Measurements from ENCODE around the gene LTF. TPM values are rescaled to one million over a fixed set of nuclear protein-coding genes. Genes with fewer than 3 reads are reported as not detected.

The LTF gene
- total and polyA plus RNA-seq, 2 of the 13 experiments (the other 11 are each of a cell fraction or from before 2014, with no cell fraction given): not detected

DNA sequence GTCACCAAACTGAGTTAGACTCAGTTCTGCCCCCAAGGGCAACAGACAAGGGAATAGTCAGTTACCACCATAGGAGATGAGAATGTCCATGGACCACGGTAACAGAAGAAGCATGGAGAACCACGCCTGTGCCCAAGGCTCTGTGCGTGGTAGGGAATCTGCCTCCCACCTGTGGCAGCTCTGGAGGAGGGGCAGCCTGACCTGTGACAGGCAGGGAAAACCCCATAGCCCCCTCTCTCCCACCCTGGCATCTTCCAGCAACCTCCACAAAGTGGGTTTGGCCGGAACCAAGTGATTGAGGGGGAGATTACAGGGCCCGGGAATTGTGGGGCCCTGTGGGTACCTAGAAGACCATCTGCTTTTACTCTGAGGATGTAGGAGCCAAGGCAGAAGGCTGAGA, 14.3 kb upstream of the LTF start (continued):
- TF ChIP-seq, protein P1, sequence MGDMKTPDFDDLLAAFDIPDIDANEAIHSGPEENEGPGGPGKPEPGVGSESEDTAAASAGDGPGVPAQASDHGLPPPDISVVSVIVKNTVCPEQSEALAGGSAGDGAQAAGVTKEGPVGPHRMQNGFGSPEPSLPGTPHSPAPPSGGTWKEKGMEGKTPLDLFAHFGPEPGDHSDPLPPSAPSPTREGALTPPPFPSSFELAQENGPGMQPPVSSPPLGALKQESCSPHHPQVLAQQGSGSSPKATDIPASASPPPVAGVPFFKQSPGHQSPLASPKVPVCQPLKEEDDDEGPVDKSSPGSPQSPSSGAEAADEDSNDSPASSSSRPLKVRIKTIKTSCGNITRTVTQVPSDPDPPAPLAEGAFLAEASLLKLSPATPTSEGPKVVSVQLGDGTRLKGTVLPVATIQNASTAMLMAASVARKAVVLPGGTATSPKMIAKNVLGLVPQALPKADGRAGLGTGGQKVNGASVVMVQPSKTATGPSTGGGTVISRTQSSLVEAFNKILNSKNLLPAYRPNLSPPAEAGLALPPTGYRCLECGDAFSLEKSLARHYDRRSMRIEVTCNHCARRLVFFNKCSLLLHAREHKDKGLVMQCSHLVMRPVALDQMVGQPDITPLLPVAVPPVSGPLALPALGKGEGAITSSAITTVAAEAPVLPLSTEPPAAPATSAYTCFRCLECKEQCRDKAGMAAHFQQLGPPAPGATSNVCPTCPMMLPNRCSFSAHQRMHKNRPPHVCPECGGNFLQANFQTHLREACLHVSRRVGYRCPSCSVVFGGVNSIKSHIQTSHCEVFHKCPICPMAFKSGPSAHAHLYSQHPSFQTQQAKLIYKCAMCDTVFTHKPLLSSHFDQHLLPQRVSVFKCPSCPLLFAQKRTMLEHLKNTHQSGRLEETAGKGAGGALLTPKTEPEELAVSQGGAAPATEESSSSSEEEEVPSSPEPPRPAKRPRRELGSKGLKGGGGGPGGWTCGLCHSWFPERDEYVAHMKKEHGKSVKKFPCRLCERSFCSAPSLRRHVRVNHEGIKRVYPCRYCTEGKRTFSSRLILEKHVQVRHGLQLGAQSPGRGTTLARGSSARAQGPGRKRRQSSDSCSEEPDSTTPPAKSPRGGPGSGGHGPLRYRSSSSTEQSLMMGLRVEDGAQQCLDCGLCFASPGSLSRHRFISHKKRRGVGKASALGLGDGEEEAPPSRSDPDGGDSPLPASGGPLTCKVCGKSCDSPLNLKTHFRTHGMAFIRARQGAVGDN (CRISPR knock-in tag; IDR thresholded peaks at IDR 0.05): no peak
- TF ChIP-seq ZNF746 (CRISPR knock-in tag; IDR thresholded peaks at IDR 0.05) (no peak), HOXA3 (CRISPR knock-in tag; IDR thresholded peaks at IDR 0.05) (no peak)
- TF ChIP-seq, protein P2, sequence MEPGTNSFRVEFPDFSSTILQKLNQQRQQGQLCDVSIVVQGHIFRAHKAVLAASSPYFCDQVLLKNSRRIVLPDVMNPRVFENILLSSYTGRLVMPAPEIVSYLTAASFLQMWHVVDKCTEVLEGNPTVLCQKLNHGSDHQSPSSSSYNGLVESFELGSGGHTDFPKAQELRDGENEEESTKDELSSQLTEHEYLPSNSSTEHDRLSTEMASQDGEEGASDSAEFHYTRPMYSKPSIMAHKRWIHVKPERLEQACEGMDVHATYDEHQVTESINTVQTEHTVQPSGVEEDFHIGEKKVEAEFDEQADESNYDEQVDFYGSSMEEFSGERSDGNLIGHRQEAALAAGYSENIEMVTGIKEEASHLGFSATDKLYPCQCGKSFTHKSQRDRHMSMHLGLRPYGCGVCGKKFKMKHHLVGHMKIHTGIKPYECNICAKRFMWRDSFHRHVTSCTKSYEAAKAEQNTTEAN (CRISPR knock-in tag; conservative IDR thresholded peaks at IDR 0.05): no peak
- TF ChIP-seq, protein P3, sequence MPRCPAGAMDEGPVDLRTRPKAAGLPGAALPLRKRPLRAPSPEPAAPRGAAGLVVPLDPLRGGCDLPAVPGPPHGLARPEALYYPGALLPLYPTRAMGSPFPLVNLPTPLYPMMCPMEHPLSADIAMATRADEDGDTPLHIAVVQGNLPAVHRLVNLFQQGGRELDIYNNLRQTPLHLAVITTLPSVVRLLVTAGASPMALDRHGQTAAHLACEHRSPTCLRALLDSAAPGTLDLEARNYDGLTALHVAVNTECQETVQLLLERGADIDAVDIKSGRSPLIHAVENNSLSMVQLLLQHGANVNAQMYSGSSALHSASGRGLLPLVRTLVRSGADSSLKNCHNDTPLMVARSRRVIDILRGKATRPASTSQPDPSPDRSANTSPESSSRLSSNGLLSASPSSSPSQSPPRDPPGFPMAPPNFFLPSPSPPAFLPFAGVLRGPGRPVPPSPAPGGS (CRISPR knock-in tag; IDR thresholded peaks at IDR 0.05): no peak

DNA sequence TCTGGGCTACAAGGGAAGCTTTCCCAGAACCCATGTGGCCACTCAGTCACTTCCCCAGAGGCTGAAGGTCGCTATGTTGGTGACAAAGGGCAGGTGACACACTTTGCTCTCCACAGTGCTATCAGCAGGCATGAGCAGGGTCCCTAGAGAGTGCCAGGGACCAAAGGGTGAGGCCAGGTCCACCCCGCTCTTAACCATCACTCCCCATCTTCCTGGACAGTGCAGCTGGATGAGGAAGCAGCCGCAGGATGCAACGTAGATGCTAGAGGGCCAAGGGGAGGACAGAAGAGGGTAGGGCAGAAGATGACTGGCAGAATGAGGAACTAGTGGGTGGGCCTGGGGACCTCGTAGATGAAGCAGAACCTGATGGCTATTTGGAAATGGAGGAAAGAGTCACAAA, 13.6 kb upstream of the LTF start:
- Histone ChIP-seq H3K9ac (ENCODE audit: insufficient read depth, low read depth, low read length) (no peak overlapping the region), H3K36me3 (replicated peaks in 1 of 2; ENCODE audit: control insufficient read depth in 1 of 2, insufficient read depth in 2 of 2, low read length in 2 of 2) (no peaks in the 10 kb centered on the region), H3K27ac (ENCODE audit: extremely low read length, insufficient read depth, low read length) (no peak overlapping the region), H3K4me1 (ENCODE audit: insufficient read depth, low read length) (no peaks in the 10 kb centered on the region), H3K9me3 (ENCODE audit: low read length) (no peaks in the 10 kb centered on the region), H2AFZ (ENCODE audit: low read length) (no peak overlapping the region), H3K4me2 (ENCODE audit: low read depth, low read length) (no peak overlapping the region), H3K4me3 (replicated peaks in 1 of 3; ENCODE audit: insufficient read depth in 1 of 3, low read depth in 2 of 3, low read length in 3 of 3) (no peak overlapping the region), H3K79me2 (ENCODE audit: insufficient read depth, low read length) (no peaks in the 10 kb centered on the region), H4K20me1 (ENCODE audit: insufficient read depth, low read length) (no peaks in the 10 kb centered on the region), H3K27me3 (ENCODE audit: control insufficient read depth in 1 of 2, insufficient read depth in 2 of 2, low read length in 2 of 2) (peaks cover 0 to 3% of the 10 kb centered on the region in 2 experiments; a peak in 1 of 5 replicates)
- intact Hi-C loops (cut with micrococcal nuclease; ENCODE audit: unreplicated experiment) (no loop called here), in situ Hi-C loops (cut with HindIII; ENCODE audit: extremely low pct_ligation_motif_present, low pct_unique_long_range_greater_than_20kb) (no loop called here)
- DNase-seq (ENCODE audit: low spot score) (no peak), ATAC-seq (no peak), FAIRE-seq (no peak)
- POLR2A ChIA-PET: no interaction called here
- CTCF ChIA-PET (ENCODE audit: low intra/inter-chr PET ratio, low total read pairs): no interaction called here
- WGBS (ENCODE audit: low lambda C conversion rate): 27% methylated on average over 5 of the region's 5 CpGs
- no TSS peak for BruUV-seq (replicated peaks)
- TF ChIP-seq, protein P4, sequence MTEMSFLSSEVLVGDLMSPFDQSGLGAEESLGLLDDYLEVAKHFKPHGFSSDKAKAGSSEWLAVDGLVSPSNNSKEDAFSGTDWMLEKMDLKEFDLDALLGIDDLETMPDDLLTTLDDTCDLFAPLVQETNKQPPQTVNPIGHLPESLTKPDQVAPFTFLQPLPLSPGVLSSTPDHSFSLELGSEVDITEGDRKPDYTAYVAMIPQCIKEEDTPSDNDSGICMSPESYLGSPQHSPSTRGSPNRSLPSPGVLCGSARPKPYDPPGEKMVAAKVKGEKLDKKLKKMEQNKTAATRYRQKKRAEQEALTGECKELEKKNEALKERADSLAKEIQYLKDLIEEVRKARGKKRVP (CRISPR knock-in tag; IDR thresholded peaks at IDR 0.05): no peak
- no peak for TF ChIP-seq CHD2 (IDR thresholded peaks at IDR 0.05; ENCODE audit: low read depth, low read length)
- no peak for TF ChIP-seq RBAK (CRISPR knock-in tag; IDR thresholded peaks at IDR 0.05)
- TF ChIP-seq HOXA7 (CRISPR knock-in tag; IDR thresholded peaks at IDR 0.05): no peak
- TF ChIP-seq, protein P5, sequence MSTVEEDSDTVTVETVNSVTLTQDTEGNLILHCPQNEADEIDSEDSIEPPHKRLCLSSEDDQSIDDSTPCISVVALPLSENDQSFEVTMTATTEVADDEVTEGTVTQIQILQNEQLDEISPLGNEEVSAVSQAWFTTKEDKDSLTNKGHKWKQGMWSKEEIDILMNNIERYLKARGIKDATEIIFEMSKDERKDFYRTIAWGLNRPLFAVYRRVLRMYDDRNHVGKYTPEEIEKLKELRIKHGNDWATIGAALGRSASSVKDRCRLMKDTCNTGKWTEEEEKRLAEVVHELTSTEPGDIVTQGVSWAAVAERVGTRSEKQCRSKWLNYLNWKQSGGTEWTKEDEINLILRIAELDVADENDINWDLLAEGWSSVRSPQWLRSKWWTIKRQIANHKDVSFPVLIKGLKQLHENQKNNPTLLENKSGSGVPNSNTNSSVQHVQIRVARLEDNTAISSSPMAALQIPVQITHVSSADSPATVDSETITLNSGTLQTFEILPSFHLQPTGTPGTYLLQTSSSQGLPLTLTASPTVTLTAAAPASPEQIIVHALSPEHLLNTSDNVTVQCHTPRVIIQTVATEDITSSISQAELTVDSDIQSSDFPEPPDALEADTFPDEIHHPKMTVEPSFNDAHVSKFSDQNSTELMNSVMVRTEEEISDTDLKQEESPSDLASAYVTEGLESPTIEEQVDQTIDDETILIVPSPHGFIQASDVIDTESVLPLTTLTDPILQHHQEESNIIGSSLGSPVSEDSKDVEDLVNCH (CRISPR knock-in tag; IDR thresholded peaks at IDR 0.05): no peak
- TF ChIP-seq, protein P6, sequence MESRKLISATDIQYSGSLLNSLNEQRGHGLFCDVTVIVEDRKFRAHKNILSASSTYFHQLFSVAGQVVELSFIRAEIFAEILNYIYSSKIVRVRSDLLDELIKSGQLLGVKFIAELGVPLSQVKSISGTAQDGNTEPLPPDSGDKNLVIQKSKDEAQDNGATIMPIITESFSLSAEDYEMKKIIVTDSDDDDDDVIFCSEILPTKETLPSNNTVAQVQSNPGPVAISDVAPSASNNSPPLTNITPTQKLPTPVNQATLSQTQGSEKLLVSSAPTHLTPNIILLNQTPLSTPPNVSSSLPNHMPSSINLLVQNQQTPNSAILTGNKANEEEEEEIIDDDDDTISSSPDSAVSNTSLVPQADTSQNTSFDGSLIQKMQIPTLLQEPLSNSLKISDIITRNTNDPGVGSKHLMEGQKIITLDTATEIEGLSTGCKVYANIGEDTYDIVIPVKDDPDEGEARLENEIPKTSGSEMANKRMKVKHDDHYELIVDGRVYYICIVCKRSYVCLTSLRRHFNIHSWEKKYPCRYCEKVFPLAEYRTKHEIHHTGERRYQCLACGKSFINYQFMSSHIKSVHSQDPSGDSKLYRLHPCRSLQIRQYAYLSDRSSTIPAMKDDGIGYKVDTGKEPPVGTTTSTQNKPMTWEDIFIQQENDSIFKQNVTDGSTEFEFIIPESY (CRISPR knock-in tag; IDR thresholded peaks at IDR 0.05): no peak

All from HepG2 (cell line).